Umbilical cord (tissue), 2 donors: ENCODE measurements around the gene OR1L1. TPM values are rescaled to one million over a fixed set of nuclear protein-coding genes. Genes with fewer than 3 reads are reported as not detected.

Experiments
- DNase-seq: peaks from one replicate; pipeline ENCODE4 v3.0.0-alpha.2; 2015; ENCODE audit warnings: low spot score
- total RNA-seq: library from RNA; depleted of rRNA; stranded (reverse); fragments of >200 nt; gene quantifications from one replicate; pipeline ENCODE4 v1.2.3, GENCODE V29; 2014; ENCODE audit warnings: low replicate concordance; ENCODE audit not compliant: insufficient read depth

The OR1L1 gene, protein sequence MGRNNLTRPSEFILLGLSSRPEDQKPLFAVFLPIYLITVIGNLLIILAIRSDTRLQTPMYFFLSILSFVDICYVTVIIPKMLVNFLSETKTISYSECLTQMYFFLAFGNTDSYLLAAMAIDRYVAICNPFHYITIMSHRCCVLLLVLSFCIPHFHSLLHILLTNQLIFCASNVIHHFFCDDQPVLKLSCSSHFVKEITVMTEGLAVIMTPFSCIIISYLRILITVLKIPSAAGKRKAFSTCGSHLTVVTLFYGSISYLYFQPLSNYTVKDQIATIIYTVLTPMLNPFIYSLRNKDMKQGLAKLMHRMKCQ
- total RNA-seq = not detected

DNA sequence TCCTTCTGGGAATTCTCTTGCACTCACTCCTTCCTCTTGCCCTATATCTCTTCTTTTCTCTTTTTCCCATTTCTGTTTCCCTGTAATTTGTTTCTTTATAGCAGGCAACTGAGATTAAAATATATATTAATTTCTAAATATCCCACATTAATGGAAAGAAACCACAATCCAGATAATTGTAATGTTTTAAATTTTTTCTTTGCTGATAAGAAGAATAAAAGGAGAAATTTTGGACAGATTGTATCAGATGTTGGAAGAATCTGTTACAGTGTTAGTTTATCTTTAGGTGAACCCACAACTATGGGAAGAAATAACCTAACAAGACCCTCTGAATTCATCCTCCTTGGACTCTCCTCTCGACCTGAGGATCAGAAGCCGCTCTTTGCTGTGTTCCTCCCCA lies at the start of gene OR1L1:
Gene OR1L1 (plus strand): TSS at position 301 of the 400 bp plus-strand sequence. CDS start 0 bp downstream, at position 301.
- DNase-seq = no peak

DNA sequence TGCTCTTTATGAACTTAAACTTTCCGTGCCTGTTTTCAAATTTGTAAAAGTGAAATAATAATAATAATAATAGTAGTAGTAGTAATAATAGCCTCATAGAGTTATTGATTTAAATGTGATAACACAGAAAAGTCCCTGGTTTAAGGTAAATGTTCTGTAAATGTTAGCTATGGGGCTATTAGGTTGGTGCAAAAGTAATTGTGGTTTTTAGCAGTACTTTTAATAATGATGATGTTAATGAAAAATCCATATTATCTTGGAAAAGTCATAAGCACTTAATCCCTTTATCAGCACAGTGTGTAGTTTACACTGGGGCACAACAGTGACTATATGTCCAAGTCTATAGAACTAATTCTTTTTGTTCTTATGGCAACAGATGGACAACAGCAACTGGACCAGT lies 47.2 kb upstream of the OR1L1 start, which contains the start of gene OR1Q1:
Gene OR1Q1 (plus strand): TSS at position 377 of the 400 bp plus-strand sequence. CDS start 0 bp downstream, at position 377.
- no peak for DNase-seq

DNA sequence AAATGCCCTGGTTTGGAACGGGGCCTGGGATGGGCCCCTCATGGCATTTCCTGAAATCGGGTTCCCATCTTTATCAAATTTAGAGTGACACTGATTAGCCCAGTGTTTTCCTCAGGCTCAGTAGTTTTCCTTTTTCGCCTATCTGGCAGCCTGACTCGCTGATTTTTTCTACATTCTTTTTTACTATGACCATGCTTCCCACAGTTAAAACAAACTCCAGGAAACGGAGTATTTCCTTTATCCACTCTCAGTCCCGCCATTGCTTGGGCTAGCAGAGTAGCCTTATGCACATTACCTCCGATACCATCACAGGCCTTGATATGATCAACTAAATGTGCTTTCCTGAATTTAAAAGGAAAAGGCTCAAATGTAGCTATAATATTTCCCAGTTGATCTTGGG lies 41.5 kb upstream of the OR1L1 start:
- no peak for DNase-seq

DNA sequence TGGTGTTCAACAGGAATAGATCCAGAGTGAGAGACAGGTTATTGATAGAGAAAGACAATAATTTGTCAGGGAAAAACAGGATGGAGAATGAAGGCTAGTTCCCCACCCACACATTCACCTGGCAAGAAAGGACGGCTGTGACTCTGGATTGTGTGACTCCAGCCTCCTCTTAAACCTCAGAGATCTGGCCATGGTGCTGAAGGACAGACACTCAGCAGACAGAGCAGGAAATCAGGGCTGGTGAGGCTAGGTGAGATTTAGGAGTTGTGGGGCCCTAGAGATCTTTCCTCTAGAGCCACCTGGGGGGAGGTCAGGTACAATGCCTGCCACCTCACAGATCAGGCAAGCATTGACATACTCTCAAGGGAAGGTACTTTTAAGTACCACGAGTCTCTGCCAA lies 19.3 kb upstream of the OR1L1 start:
- DNase-seq = no peak

DNA sequence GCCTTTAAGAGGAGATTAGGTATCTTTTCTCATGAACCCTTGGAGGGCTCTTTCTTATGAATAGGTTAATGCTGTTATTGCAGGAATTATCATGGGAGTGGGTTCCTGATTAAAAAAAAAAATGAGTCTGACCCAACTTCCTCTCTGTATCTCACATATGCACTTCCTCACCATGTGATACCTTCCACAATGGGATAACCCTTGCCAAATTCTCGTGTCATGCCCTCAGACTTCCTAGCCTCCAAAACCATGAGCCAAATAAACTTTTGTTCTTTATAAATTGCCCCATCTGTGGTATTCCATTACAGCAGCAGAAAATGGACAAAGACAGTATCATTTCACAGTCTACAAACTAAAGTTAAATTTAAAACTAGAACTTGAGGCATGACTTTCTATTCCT lies 5.1 kb upstream of the OR1L1 start:
- no peak for DNase-seq

DNA sequence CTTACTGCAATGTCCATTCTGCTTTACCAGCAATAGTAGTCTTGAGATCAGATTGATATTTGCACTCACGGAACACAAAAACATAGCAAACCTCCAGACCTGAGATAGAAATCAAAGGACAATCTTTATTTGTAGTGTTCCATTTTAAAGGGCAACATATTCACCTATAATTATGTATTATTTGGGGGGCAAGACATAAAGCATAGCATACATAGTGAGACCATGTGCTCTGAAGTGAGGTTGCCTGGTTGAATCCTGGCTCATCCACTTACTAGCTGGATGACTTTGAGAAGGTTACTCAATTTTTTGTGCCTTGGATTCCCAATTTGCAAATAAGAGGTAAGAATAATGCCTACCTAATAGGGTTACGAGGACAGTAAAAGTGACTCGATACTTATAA lies 4.0 kb upstream of the OR1L1 start, which contains the start of gene OR1B1:
Gene OR1B1 (minus strand): TSS at position 101 of the 400 bp plus-strand sequence.
- no peak for DNase-seq

DNA sequence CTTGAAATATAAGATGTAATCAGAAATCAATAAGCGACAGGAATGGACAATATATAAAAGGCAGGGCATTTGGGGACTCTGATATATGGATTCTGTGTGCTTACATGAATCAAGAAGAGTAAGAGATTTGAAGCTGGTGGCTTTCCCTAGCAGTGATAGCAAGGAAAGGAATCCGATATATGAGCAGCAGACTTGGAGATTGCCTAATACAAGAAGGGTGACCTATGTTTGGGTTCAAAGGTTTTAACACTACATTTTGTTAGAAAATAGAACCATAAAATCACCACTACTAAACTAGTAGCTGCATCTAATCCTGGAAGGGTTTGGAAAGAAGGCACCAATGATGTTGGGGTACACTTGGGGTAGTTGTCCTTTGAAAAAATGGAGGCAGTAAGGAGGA lies 11.0 kb downstream of the OR1L1 start:
- no peak for DNase-seq

DNA sequence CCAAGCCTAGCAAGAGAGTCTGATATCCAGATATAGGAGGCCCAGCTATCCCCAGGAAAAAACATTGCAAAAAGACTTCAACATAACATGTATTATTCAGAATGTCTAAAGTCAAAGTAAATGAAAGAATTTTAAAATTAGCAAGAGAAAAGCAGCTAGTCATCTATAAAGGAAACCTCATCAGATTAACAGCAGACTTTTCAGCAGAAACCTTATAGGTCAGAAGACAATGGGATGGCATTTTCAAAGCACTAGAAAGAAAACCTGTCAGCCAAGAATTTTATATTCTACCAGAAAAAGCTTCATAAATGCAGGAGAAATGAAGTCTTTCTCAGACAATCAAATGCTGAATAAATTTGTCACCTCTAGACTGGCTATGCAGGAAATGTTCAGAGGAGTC lies 23.3 kb downstream of the OR1L1 start:
- DNase-seq = no peak

DNA sequence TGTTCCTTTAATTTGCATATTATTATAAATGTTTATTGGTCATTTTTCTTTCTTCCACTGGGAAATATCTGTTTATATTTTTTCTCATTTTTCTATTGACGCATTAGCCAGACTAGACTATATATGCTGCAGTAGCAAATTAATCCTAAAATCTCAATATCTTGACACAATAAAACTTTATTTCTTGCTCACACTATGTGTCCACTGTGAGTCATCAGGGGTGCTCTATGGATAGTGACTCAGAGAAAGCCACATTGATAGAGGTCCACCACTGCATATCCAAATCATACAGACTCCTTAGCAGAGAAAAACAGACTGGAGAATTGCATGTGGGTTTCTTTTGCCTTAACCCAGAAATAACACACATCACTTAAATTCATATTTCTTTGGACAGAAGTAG lies 34.2 kb downstream of the OR1L1 start:
- no peak for DNase-seq

Other genes starting within 250 kb of the OR1L1 start
- gene OR1J1, start 183.8 kb upstream of the OR1L1 start, total RNA-seq = 1.4 TPM
- 1.2 TPM for gene OR1J2, start 150.9 kb upstream of the OR1L1 start, total RNA-seq
- gene OR1J4, start 142.6 kb upstream of the OR1L1 start, total RNA-seq = 2.9 TPM
- 1.2 TPM for gene OR1N1, start 134.4 kb upstream of the OR1L1 start, total RNA-seq
- 0.72 TPM for gene OR1N2, start 108.6 kb upstream of the OR1L1 start, total RNA-seq
- gene OR1L8, start 78.3 kb upstream of the OR1L1 start, total RNA-seq = not detected
- gene OR1Q1, start 47.0 kb upstream of the OR1L1 start, total RNA-seq = 9.6 TPM
- gene OR1B1, start 4.1 kb upstream of the OR1L1 start, total RNA-seq = 0.72 TPM
- not detected for gene OR1L3, start 13.4 kb downstream of the OR1L1 start, total RNA-seq
- not detected for gene OR1L4, start 62.3 kb downstream of the OR1L1 start, total RNA-seq
- 1.2 TPM for gene OR1L6, start 80.6 kb downstream of the OR1L1 start, total RNA-seq
- 1.2 TPM for gene OR5C1, start 127.2 kb downstream of the OR1L1 start, total RNA-seq
- gene OR1K1, start 138.4 kb downstream of the OR1L1 start, total RNA-seq = not detected
- 24.1 TPM for gene PDCL, start 166.9 kb downstream of the OR1L1 start, total RNA-seq
- gene RC3H2, start 243.6 kb downstream of the OR1L1 start, total RNA-seq = 44.1 TPM